A673 (cell line): ENCODE results near the gene EXOSC7. TPM values are rescaled to one million over a fixed set of nuclear protein-coding genes. Genes with fewer than 3 reads are reported as not detected.

Source experiments
- BruUV-seq: library from RNA; stranded (reverse); fragments of 400-500 nt; replicated peaks from 2 replicates; lab custom pipeline; 2021; lab: Mats Ljungman, UMichigan
- CTCF ChIA-PET: fragments of 300-600 bp; sonication (Branson Sonifier 250); formaldehyde crosslinking; loops from one replicate; lab custom pipeline; 2022; ENCODE audit warnings: antibody characterized with exemption; lab: Charles Lee
- POLR2A ChIA-PET: fragments of 300-600 bp; sonication (Branson Sonifier 250); formaldehyde crosslinking; loops from one replicate; lab custom pipeline; 2022; ENCODE audit warnings: antibody characterized with exemption; ENCODE audit not compliant: low non-redundant PET; lab: Charles Lee
- DNase-seq: peaks from one replicate; pipeline ENCODE4 v3.0.0-alpha.2; 2015; ENCODE audit warnings: low spot score
- H3K27ac ChIP-seq: fragments of 200-600 bp; sonication (generic); 2 replicates; pipeline ENCODE4 v1.5.1; 2016; ENCODE audit warnings: mixed run types, low read depth, mild to moderate bottlenecking, mixed read lengths, antibody characterized with exemption, low read length; ENCODE audit not compliant: poor library complexity, severe bottlenecking
- H3K27me3 ChIP-seq: fragments of 200-600 bp; sonication (generic); replicated peaks from 2 replicates; pipeline ENCODE4 v1.6.1; 2017; ENCODE audit warnings: mixed run types, low read depth, mild to moderate bottlenecking, mixed read lengths, antibody characterized with exemption, low read length; ENCODE audit not compliant: insufficient read depth, poor library complexity
- H3K36me3 ChIP-seq: fragments of 200-600 bp; sonication (generic); 2 replicates; pipeline ENCODE4 v1.6.1; 2016; ENCODE audit warnings: mixed run types, mild to moderate bottlenecking, mixed read lengths, antibody characterized with exemption, low read length; ENCODE audit not compliant: insufficient read depth, poor library complexity, severe bottlenecking
- H3K4me1 ChIP-seq: fragments of 200-600 bp; sonication (generic); 2 replicates; pipeline ENCODE4 v1.6.1; 2017; ENCODE audit warnings: mixed run types, mild to moderate bottlenecking, mixed read lengths, antibody characterized with exemption, low read length; ENCODE audit not compliant: insufficient read depth, poor library complexity, severe bottlenecking
- H3K4me3 ChIP-seq: fragments of 200-600 bp; sonication (generic); 2 replicates; pipeline ENCODE4 v1.5.1; 2016; ENCODE audit warnings: low read depth, mixed run types, mild to moderate bottlenecking, mixed read lengths, low read length; ENCODE audit not compliant: poor library complexity, severe bottlenecking
- H3K9me3 ChIP-seq: fragments of 200-600 bp; sonication (generic); 2 replicates; pipeline ENCODE4 v1.6.1; 2016; ENCODE audit warnings: mixed run types, low read depth, mild to moderate bottlenecking, mixed read lengths, antibody characterized with exemption, low read length; ENCODE audit not compliant: poor library complexity, severe bottlenecking
- CTCF ChIP-seq: fragments of 300-800, 200-600 bp; sonication (generic); conservative IDR thresholded peaks from 2 replicates; pipeline ENCODE4 v1.5.1; 2017; ENCODE audit warnings: low read depth, mild to moderate bottlenecking, antibody characterized with exemption, low read length, moderate library complexity, mixed read lengths
- EZH2 ChIP-seq: fragments of 200-600 bp; sonication (generic); IDR thresholded peaks from 2 replicates; pipeline ENCODE4 v1.6.1; 2017; ENCODE audit warnings: borderline replicate concordance, low read depth, mild to moderate bottlenecking, mixed read lengths, antibody characterized with exemption, low read length; ENCODE audit not compliant: poor library complexity, severe bottlenecking
- intact Hi-C: fragments of 100-400 bp; cut with micrococcal nuclease; formaldehyde crosslinking; loops from one replicate; pipeline ENCODE4 v1.10.0; 2022; ENCODE audit not compliant: unreplicated experiment
- total RNA-seq: library from RNA; stranded (reverse); gene quantifications from 2 replicates; pipeline ENCODE4 v1.2.3, GENCODE V29; 2021

The EXOSC7 gene
- total RNA-seq, 1 experiment from 2014 or later = 47.4 TPM

DNA sequence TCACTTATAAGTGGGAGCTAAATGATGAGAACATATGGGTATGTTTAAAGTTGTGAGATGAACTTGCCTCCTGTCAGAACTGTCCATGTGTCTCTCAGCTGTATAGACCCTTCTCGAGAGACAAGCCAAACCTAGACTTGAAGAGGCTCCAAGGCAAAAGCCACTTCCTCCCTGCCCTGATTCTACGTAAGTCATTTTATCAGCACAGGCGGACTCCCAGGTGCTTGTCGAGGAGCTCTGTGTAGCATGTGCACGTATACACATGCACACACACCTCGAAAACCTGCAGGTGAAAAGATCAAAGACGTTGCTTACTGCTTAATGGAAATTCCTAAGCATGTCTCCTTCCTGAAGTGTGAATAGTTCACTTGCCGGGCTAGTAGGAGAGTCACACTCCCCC is 44.5 kb downstream of the EXOSC7 start:
- DNase-seq = no peak
- no peaks in the 10 kb centered on the region for H3K36me3 ChIP-seq
- no peaks in the 10 kb centered on the region for H3K4me1 ChIP-seq
- no peak overlapping the region for H3K27ac ChIP-seq
- POLR2A ChIA-PET = no interaction called here
- H3K27me3 ChIP-seq = no peaks in the 10 kb centered on the region
- H3K4me3 ChIP-seq = no peak overlapping the region
- CTCF ChIA-PET = no interaction called here
- H3K9me3 ChIP-seq = no peaks in the 10 kb centered on the region
- intact Hi-C loops = no loop called here
- TF ChIP-seq CTCF (no peak), EZH2 (no peak)
- no TSS peak for BruUV-seq

DNA sequence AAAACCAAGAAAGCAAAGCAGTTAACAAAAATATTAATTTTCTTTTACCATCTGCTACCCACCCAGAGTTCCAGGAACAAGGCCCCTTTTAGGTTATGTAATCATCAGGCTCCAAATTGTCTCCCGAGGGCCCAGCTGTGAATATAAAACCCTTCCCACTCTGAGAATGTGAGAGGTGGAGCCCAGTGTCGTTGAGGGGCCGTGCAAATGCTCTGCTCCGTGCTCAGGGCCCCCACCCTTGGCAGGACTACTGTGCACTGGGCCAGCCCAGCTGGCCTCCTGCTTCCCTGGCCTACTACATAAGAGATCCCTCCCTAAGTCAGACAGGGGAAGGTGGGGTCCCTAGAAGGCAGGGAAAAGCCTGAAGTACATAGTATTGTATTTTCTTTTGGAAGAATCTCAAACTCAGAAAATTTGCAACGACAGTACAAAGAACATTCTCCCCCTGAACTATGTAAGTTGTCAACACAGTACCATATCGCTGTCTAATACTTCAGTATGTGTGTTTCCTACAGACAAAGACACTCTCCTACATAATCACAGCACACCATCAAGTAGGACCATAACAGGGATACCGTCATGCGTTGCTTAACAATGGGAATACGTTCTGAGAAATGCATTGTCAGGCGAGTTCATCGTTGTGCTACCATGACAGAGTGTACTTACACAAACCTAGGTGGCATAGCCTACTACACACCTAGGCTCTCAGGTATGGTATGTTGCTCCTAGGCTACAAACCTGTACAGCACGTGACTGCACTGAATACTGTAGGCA is 45.7 kb downstream of the EXOSC7 start:
- ChIA-PET POLR2A (no interaction called here), CTCF (no interaction called here)
- TF ChIP-seq CTCF (no peak), EZH2 (no peak)
- no peak for DNase-seq
- Histone ChIP-seq H3K27me3 (no peaks in the 10 kb centered on the region), H3K27ac (no peak overlapping the region), H3K36me3 (no peaks in the 10 kb centered on the region), H3K4me3 (no peak overlapping the region), H3K4me1 (no peaks in the 10 kb centered on the region), H3K9me3 (no peaks in the 10 kb centered on the region)
- intact Hi-C loops = no loop called here
- no TSS peak for BruUV-seq

- ChIA-PET POLR2A (no interaction called here), CTCF (no interaction called here)
- intact Hi-C loops = no loop called here
These were observed 47.6 kb downstream of the EXOSC7 start for GRCh38 chr3:45023675-45024074.

More at GRCh38 chr3:45023675-45024074, 47.6 kb downstream of the EXOSC7 start:
- Histone ChIP-seq H3K27me3 (no peaks in the 10 kb centered on the region), H3K9me3 (no peaks in the 10 kb centered on the region), H3K36me3 (no peaks in the 10 kb centered on the region), H3K4me1 (no peaks in the 10 kb centered on the region), H3K4me3 (no peak overlapping the region), H3K27ac (no peak overlapping the region)
- DNase-seq = no peak
- no peak for TF ChIP-seq CTCF
- no peak for TF ChIP-seq EZH2
- BruUV-seq = no TSS peak
